Loucy (cell line): ENCODE results near the gene KANSL3.

ENCODE experiments used
- H2AFZ ChIP-seq: fragments of 200-600 bp; sonication (generic); 2 replicates; pipeline ENCODE4 v1.6.0; 2016; ENCODE audit warnings: antibody characterized with exemption, mild to moderate bottlenecking, low read length, moderate library complexity
- H3F3A ChIP-seq: fragments of 200-600 bp; 2 replicates; pipeline ENCODE4 v1.6.0; 2016; ENCODE audit warnings: antibody characterized with exemption, low read depth, mild to moderate bottlenecking
- H3K27me3 ChIP-seq: fragments of 200-600 bp; sonication (generic); 2 replicates; pipeline ENCODE4 v1.6.1; 2014; ENCODE audit warnings: low read length, mild to moderate bottlenecking; ENCODE audit not compliant: insufficient read depth, poor library complexity, severe bottlenecking
- H3K36me3 ChIP-seq: fragments of 200-600 bp; sonication (generic); 2 replicates; pipeline ENCODE4 v1.6.1; 2016; ENCODE audit warnings: low read length; ENCODE audit not compliant: insufficient read depth
- H3K4me1 ChIP-seq: fragments of 200-600 bp; sonication (generic); 2 replicates; pipeline ENCODE4 v1.5.1; 2014; ENCODE audit warnings: low read length, mild to moderate bottlenecking; ENCODE audit not compliant: insufficient read depth, poor library complexity, severe bottlenecking
- H3K4me2 ChIP-seq: fragments of 200-600 bp; sonication (generic); 2 replicates; pipeline ENCODE4 v1.6.0; 2014; ENCODE audit warnings: antibody characterized with exemption, low read length, low read depth, mild to moderate bottlenecking; ENCODE audit not compliant: poor library complexity, severe bottlenecking
- H3K4me3 ChIP-seq: fragments of 200-600 bp; sonication (generic); 2 replicates; pipeline ENCODE4 v1.5.1; 2014; ENCODE audit warnings: low read length, mild to moderate bottlenecking, mixed read lengths; ENCODE audit not compliant: poor library complexity, severe bottlenecking
- H3K79me2 ChIP-seq: fragments of 200-600 bp; sonication (generic); 2 replicates; pipeline ENCODE4 v1.6.1; 2014; ENCODE audit warnings: low read length; ENCODE audit not compliant: insufficient read depth
- H3K9ac ChIP-seq: fragments of 200-600 bp; sonication (generic); 2 replicates; pipeline ENCODE4 v1.6.0; 2014; ENCODE audit warnings: mild to moderate bottlenecking, low read depth, low read length, moderate library complexity; ENCODE audit not compliant: poor library complexity, severe bottlenecking
- H3K9me2 ChIP-seq: fragments of 200-600 bp; sonication (generic); replicated peaks from 2 replicates; pipeline ENCODE4 v1.6.1; 2016; ENCODE audit warnings: low read depth, low read length, mixed read lengths
- H3K9me3 ChIP-seq: fragments of 200-600 bp; sonication (generic); 2 replicates; pipeline ENCODE4 v1.6.1; 2014; ENCODE audit warnings: mild to moderate bottlenecking, antibody characterized with exemption, low read length, low read depth; ENCODE audit not compliant: insufficient read depth
- H4K20me1 ChIP-seq: fragments of 200-600 bp; sonication (generic); 2 replicates; pipeline ENCODE4 v1.6.0; 2014; ENCODE audit warnings: antibody characterized with exemption, low read length, mild to moderate bottlenecking; ENCODE audit not compliant: insufficient read depth, poor library complexity, severe bottlenecking
- CTCF ChIP-seq: fragments of 200-600 bp; sonication (generic); conservative IDR thresholded peaks from 2 replicates; pipeline ENCODE4 v1.5.1; 2014; ENCODE audit warnings: mild to moderate bottlenecking, antibody characterized with exemption, low read length
- EZH2phosphoT487 ChIP-seq: fragments of 200-600 bp; IDR thresholded peaks from 2 replicates; pipeline ENCODE4 v1.6.1; 2018; ENCODE audit warnings: antibody characterized with exemption, mild to moderate bottlenecking, moderate library complexity, borderline replicate concordance

KANSL3 gene

GRCh38 chr2:96664366-96664925 lies 26.3 kb upstream of the KANSL3 start:
- Histone ChIP-seq H3K9me3 (no peaks in the 10 kb centered on the region), H3K9me2 (no peaks in the 10 kb centered on the region), H4K20me1 (no peaks in the 10 kb centered on the region), H3K27me3 (no peaks in the 10 kb centered on the region), H3K4me1 (no peaks in the 10 kb centered on the region), H3K9ac (no peak overlapping the region), H3K79me2 (no peaks in the 10 kb centered on the region), H3K4me3 (no peak overlapping the region), H3F3A (no peaks in the 10 kb centered on the region), H2AFZ (no peak overlapping the region), H3K4me2 (no peak overlapping the region), H3K36me3 (no peaks in the 10 kb centered on the region)
- TF ChIP-seq CTCF = no peak
- TF ChIP-seq EZH2phosphoT487 = no peak

DNA sequence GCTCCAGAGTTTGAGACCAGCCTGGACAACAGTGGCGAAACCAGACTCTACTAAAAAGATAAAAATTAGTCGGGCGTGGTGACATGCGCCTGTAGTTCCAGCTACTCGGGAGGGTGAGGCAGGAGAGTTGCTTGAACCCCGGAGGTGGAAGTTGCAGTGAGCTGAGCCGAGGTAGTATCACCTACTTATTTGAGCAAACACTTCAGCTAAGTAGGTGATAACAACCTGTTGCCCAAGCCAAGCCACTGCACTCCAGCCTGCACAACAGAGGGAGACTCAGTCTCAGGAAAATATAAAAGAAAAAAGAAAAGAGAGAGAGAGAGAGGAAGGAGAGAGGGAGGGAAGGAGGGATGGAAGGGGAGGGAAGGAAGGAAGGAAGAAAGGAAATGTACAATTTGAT lies 25.7 kb upstream of the KANSL3 start:
- no peaks in the 10 kb centered on the region for H3K9me3 ChIP-seq
- H3K9me2 ChIP-seq = no peaks in the 10 kb centered on the region
- no peak overlapping the region for H2AFZ ChIP-seq
- H3K79me2 ChIP-seq = no peaks in the 10 kb centered on the region
- no peaks in the 10 kb centered on the region for H3K4me1 ChIP-seq
- H3K4me3 ChIP-seq = no peak overlapping the region
- H3K4me2 ChIP-seq = no peak overlapping the region
- H3K27me3 ChIP-seq = no peaks in the 10 kb centered on the region
- H3F3A ChIP-seq = no peaks in the 10 kb centered on the region
- H4K20me1 ChIP-seq = no peaks in the 10 kb centered on the region
- H3K9ac ChIP-seq = no peak overlapping the region
- TF ChIP-seq CTCF = no peak
- no peak for TF ChIP-seq EZH2phosphoT487
- H3K36me3 ChIP-seq = no peaks in the 10 kb centered on the region

DNA sequence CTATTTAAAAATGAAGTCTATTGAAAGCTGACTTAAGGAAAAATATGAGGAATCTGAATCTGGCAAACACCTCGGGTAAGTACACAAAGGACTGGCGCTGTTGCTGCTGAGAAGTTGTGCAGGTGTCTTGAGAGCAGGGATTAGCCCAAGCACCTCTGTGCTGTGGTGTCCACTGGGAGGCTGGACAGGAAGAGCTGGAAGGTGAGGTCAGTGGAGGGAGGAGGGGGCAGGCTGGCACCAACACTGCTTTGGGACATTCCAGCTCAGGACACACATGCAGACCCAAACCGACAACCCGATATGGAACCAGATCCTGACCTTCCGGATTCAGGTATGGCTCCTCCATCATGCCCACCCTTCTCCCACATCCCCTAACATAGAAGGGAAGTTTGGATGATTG lies 25.1 kb upstream of the KANSL3 start:
- Histone ChIP-seq H4K20me1 (no peaks in the 10 kb centered on the region), H3K27me3 (no peaks in the 10 kb centered on the region), H3K4me1 (no peaks in the 10 kb centered on the region), H3K36me3 (no peaks in the 10 kb centered on the region), H3K9me2 (no peaks in the 10 kb centered on the region), H3K79me2 (no peaks in the 10 kb centered on the region), H2AFZ (no peak overlapping the region), H3K9ac (no peak overlapping the region), H3F3A (no peaks in the 10 kb centered on the region), H3K4me2 (no peak overlapping the region), H3K4me3 (no peak overlapping the region), H3K9me3 (no peaks in the 10 kb centered on the region)
- TF ChIP-seq CTCF = no peak
- no peak for TF ChIP-seq EZH2phosphoT487
